Large intestine (tissue), 3 donors: ENCODE measurements around the gene PLA2G4D. TPM values are rescaled to one million over a fixed set of nuclear protein-coding genes. Genes with fewer than 3 reads are reported as not detected.

ENCODE experiments used
- DNase-seq, 2 donors: peaks; one replicate each; pipeline versions ENCODE4 v3.0.0 to v3.0.0-alpha.2; 2013
- H3K27ac ChIP-seq: one replicate; pipeline ENCODE4 v1.5.1; 2013; ENCODE audit warnings: low read length
- H3K27me3 ChIP-seq: 2 replicates; pipeline ENCODE4 v1.6.1; 2013; ENCODE audit warnings: low read length; ENCODE audit not compliant: control insufficient read depth, insufficient read depth
- H3K36me3 ChIP-seq: 2 replicates; pipeline ENCODE4 v1.6.1; 2013; ENCODE audit warnings: low read length; ENCODE audit not compliant: control insufficient read depth, insufficient read depth
- H3K4me1 ChIP-seq: one replicate; pipeline ENCODE4 v1.6.1; 2013; ENCODE audit warnings: low read length; ENCODE audit not compliant: control insufficient read depth, insufficient read depth
- H3K4me3 ChIP-seq: one replicate; pipeline ENCODE4 v1.5.1; 2013; ENCODE audit warnings: low read length
- H3K9me3 ChIP-seq: one replicate; pipeline ENCODE4 v1.6.1; 2013; ENCODE audit warnings: mild to moderate bottlenecking, low read depth, low read length, moderate library complexity; ENCODE audit not compliant: control insufficient read depth
- WGBS: methylation state at CpG from one replicate; pipeline ENCODE4 v1.1.5; 2013; ENCODE audit warnings: low lambda C conversion rate; ENCODE audit not compliant: insufficient coverage; 5-methylcytosine and 5-hydroxymethylcytosine counted together
- polyA plus RNA-seq: library from polyadenylated mRNA; unstranded; fragments of 120-200 nt; gene quantifications from one replicate; pipeline ENCODE4 v1.2.1, GENCODE V29; 2013

The PLA2G4D gene
- polyA plus RNA-seq, 1 donor: 0.06 TPM

- Histone ChIP-seq H3K27ac (no peak overlapping the region), H3K4me1 (peaks cover under 1% of the 10 kb centered on the region), H3K9me3 (no peaks in the 10 kb centered on the region), H3K4me3 (no peak overlapping the region), H3K27me3 (no peaks in the 10 kb centered on the region), H3K36me3 (no peaks in the 10 kb centered on the region)
- no CpG with 5 or more reads among the region's 10 CpGs for WGBS
- no peak for DNase-seq
Measured at GRCh38 chr15:42071717-42072116, 22.6 kb downstream of the PLA2G4D start.

- Histone ChIP-seq H3K4me3 (no peak overlapping the region), H3K9me3 (no peaks in the 10 kb centered on the region), H3K36me3 (no peaks in the 10 kb centered on the region), H3K4me1 (peaks cover 4% of the 10 kb centered on the region), H3K27me3 (no peaks in the 10 kb centered on the region), H3K27ac (no peak overlapping the region)
- WGBS: no CpG with 5 or more reads among the region's 9 CpGs
- DNase-seq: no peak
Measured at GRCh38 chr15:42070976-42071350, 23.4 kb downstream of the PLA2G4D start.

GRCh38 chr15:42070279-42070975 is 23.9 kb downstream of the PLA2G4D start:
- Histone ChIP-seq H3K36me3 (no peaks in the 10 kb centered on the region), H3K4me1 (peaks cover 4% of the 10 kb centered on the region), H3K27me3 (no peaks in the 10 kb centered on the region), H3K9me3 (no peaks in the 10 kb centered on the region), H3K4me3 (no peak overlapping the region), H3K27ac (no peak overlapping the region)
- no peak for DNase-seq
- WGBS: no CpG with 5 or more reads among the region's 16 CpGs

GRCh38 chr15:42069496-42070278 is 24.7 kb downstream of the PLA2G4D start:
- Histone ChIP-seq H3K36me3 (no peaks in the 10 kb centered on the region), H3K27me3 (no peaks in the 10 kb centered on the region), H3K27ac (no peak overlapping the region), H3K9me3 (no peaks in the 10 kb centered on the region), H3K4me1 (peaks cover 4% of the 10 kb centered on the region), H3K4me3 (no peak overlapping the region)
- WGBS: no CpG with 5 or more reads among the region's 17 CpGs
- no peak for DNase-seq

- DNase-seq: no peak
- Histone ChIP-seq H3K27ac (no peak overlapping the region), H3K4me3 (no peak overlapping the region), H3K36me3 (no peaks in the 10 kb centered on the region), H3K4me1 (peaks cover 4% of the 10 kb centered on the region), H3K9me3 (no peaks in the 10 kb centered on the region), H3K27me3 (no peaks in the 10 kb centered on the region)
- 86% methylated on average over 3 of the region's 7 CpGs for WGBS
Measured at GRCh38 chr15:42069025-42069424, 25.3 kb downstream of the PLA2G4D start.

- no peaks in the 10 kb centered on the region for H3K9me3 ChIP-seq
- no peak for DNase-seq
- H3K4me3 ChIP-seq: no peak overlapping the region
- H3K4me1 ChIP-seq: peaks cover 4% of the 10 kb centered on the region
- WGBS: no CpG with 5 or more reads among the region's 14 CpGs
- H3K27ac ChIP-seq: no peak overlapping the region
- H3K36me3 ChIP-seq: no peaks in the 10 kb centered on the region
- no peaks in the 10 kb centered on the region for H3K27me3 ChIP-seq
Measured at GRCh38 chr15:42068601-42069000, 25.8 kb downstream of the PLA2G4D start.

- H3K9me3 ChIP-seq: no peaks in the 10 kb centered on the region
- WGBS: no CpG with 5 or more reads among the region's 10 CpGs
- H3K4me1 ChIP-seq: peaks cover 4% of the 10 kb centered on the region
- no peak overlapping the region for H3K27ac ChIP-seq
- no peak for DNase-seq
- no peaks in the 10 kb centered on the region for H3K36me3 ChIP-seq
- no peak overlapping the region for H3K4me3 ChIP-seq
- no peaks in the 10 kb centered on the region for H3K27me3 ChIP-seq
Measured at GRCh38 chr15:42066764-42067415, 27.5 kb downstream of the PLA2G4D start.

GRCh38 chr15:42065468-42065867 is 28.9 kb downstream of the PLA2G4D start:
- H3K4me3 ChIP-seq: no peak overlapping the region
- no CpG with 5 or more reads among the region's 7 CpGs for WGBS
- H3K36me3 ChIP-seq: no peaks in the 10 kb centered on the region
- no peaks in the 10 kb centered on the region for H3K9me3 ChIP-seq
- peaks cover 4% of the 10 kb centered on the region for H3K4me1 ChIP-seq
- H3K27ac ChIP-seq: no peak overlapping the region
- no peak for DNase-seq
- H3K27me3 ChIP-seq: no peaks in the 10 kb centered on the region

- Histone ChIP-seq H3K4me3 (no peak overlapping the region), H3K36me3 (no peaks in the 10 kb centered on the region), H3K4me1 (peaks cover 4% of the 10 kb centered on the region), H3K9me3 (no peaks in the 10 kb centered on the region), H3K27ac (no peak overlapping the region), H3K27me3 (no peaks in the 10 kb centered on the region)
- peak in 1 of 2 donors; percentile 30 for DNase-seq
- no CpG with 5 or more reads among the region's 7 CpGs for WGBS
Measured at GRCh38 chr15:42065033-42065432, 29.3 kb downstream of the PLA2G4D start.

GRCh38 chr15:42064271-42064670 is 30.1 kb downstream of the PLA2G4D start:
- no CpG with 5 or more reads among the region's 4 CpGs for WGBS
- DNase-seq: no peak
- Histone ChIP-seq H3K4me1 (peaks cover 4% of the 10 kb centered on the region), H3K9me3 (no peaks in the 10 kb centered on the region), H3K4me3 (no peak overlapping the region), H3K36me3 (no peaks in the 10 kb centered on the region), H3K27me3 (no peaks in the 10 kb centered on the region), H3K27ac (no peak overlapping the region)
